ENCODE measurements around the gene AHCYL2. TPM values are rescaled to one million over a fixed set of nuclear protein-coding genes. Genes with fewer than 3 reads are reported as not detected.

AHCYL2 gene
- total RNA-seq, 1 donor from 2014 or later: 26.0 TPM

DNA sequence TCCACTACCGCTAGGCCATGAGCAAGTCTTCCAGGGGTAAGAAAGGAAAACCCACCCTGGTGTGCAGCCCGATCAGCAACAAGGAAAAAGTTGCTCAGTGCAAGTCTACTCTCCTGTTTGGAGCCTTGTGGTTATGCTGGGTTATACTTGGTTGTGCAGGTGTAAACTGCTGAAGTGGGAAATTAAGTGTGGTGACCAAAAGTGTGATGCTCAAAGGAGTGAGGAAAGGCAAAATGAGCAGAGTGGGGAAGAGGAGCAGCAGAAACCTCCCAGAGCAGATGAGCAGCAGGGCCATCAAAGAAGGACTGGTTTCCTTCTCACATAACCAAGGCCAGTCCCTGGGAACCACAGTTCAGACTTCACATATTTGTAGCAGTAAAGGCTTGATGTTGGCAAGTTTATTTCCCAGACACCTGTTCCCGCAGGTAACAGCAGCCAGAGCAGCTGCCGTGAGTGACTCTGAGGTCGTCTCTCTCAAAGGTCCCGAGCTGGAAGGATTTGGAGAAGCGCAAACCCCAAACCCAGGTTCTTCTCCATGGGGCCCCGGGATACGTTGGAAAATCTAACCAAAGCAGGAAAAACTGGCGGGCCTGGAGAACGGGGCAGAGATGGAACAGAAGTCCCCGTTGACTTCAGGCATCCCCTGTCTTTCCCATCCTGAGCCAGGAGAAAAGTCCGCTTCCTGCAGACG lies 37.0 kb upstream of the AHCYL2 start:
- Mint-ChIP-seq H3K4me3 (ENCODE audit: low read depth) (peak overlapping the region; percentile 80), H3K27me3 (peaks cover 3% of the 10 kb centered on the region), H3K9me3 (ENCODE audit: low read depth) (no peaks in the 10 kb centered on the region), H3K36me3 (ENCODE audit: insufficient read depth) (peaks cover 3% of the 10 kb centered on the region), H3K4me1 (ENCODE audit: low read depth) (peaks cover 29% of the 10 kb centered on the region), H3K27ac (peak overlapping the region; percentile 95)
- TF ChIP-seq, protein P1, sequence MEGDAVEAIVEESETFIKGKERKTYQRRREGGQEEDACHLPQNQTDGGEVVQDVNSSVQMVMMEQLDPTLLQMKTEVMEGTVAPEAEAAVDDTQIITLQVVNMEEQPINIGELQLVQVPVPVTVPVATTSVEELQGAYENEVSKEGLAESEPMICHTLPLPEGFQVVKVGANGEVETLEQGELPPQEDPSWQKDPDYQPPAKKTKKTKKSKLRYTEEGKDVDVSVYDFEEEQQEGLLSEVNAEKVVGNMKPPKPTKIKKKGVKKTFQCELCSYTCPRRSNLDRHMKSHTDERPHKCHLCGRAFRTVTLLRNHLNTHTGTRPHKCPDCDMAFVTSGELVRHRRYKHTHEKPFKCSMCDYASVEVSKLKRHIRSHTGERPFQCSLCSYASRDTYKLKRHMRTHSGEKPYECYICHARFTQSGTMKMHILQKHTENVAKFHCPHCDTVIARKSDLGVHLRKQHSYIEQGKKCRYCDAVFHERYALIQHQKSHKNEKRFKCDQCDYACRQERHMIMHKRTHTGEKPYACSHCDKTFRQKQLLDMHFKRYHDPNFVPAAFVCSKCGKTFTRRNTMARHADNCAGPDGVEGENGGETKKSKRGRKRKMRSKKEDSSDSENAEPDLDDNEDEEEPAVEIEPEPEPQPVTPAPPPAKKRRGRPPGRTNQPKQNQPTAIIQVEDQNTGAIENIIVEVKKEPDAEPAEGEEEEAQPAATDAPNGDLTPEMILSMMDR (IDR thresholded peaks at IDR 0.05; ENCODE audit: unreplicated experiment): no peak
- DNase-seq (ENCODE audit: low spot score, unreplicated experiment): no peak

DNA sequence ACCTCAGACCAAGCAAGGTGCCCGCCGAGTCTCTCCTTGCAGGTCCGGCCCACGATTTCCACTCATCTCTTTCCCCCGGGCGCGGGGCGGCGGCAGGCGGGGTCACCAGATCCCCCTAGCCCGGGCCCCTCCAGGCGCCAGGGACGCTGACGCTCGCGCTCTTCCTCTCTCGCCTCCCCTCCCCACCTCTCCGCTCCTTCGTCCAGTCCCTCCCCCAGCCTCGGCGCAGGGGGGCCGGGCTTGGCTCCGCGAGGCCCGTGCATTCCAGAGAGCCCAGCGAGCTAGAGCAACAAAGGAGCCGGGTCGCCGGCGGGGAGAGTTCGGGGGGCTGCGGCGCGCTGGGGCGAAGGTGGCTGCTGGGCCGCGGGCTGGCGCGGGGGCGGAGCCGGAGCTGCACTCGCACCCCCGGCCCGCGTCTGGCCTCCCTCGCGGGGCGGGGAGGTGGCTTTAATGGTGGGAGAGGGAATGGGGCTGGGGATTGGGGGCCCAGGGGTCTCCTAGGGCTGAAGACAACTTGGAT lies 36.4 kb upstream of the AHCYL2 start, which contains the start of gene SMO:
Gene SMO, plus strand, starts transcription at position 262 of the 520 bp plus-strand sequence. CDS start 519 bp downstream, outside the sequence.
- Mint-ChIP-seq H3K36me3 (ENCODE audit: insufficient read depth) (peaks cover 7% of the 10 kb centered on the region), H3K27me3 (peaks cover 3% of the 10 kb centered on the region), H3K4me3 (ENCODE audit: low read depth) (peak within 1 kb of the TSS; percentile 95), H3K9me3 (ENCODE audit: low read depth) (no peaks in the 10 kb centered on the region), H3K4me1 (ENCODE audit: low read depth) (peaks cover 29% of the 10 kb centered on the region), H3K27ac (peak within 1 kb of the TSS; percentile 95)
- TF ChIP-seq, protein P1 (IDR thresholded peaks at IDR 0.05; ENCODE audit: unreplicated experiment): no peak
- DNase-seq (ENCODE audit: low spot score, unreplicated experiment): peak; percentile 83

DNA sequence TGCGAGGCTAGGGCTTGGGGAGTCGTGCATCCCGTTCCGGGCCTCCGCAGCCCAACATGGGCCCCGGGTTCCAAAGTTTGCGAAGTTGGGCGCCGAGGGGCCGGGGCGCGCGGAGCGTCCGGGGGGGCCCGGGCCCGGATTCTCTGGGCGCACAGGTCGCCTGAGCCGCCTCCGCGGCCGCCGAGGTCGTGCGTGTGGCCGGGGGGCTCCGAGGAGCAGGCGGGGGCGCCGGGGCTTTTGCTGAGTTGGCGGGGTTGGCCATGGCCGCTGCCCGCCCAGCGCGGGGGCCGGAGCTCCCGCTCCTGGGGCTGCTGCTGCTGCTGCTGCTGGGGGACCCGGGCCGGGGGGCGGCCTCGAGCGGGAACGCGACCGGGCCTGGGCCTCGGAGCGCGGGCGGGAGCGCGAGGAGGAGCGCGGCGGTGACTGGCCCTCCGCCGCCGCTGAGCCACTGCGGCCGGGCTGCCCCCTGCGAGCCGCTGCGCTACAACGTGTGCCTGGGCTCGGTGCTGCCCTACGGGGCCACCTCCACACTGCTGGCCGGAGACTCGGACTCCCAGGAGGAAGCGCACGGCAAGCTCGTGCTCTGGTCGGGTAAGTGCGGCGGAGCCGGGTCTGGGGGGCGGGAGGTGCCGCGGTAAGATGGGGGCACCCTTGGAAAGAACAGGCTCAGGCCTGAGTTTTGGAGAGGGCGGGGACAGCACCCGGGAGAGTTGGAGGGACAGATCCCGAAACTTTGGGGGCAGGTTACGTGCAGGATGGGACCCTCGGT lies 35.8 kb upstream of the AHCYL2 start:
- H3K4me3 Mint-ChIP-seq (ENCODE audit: low read depth): peak overlapping the region; percentile 95
- TF ChIP-seq, protein P1 (IDR thresholded peaks at IDR 0.05; ENCODE audit: unreplicated experiment): no peak
- peak overlapping the region; percentile 95 for H3K27ac Mint-ChIP-seq
- no peaks in the 10 kb centered on the region for H3K9me3 Mint-ChIP-seq (ENCODE audit: low read depth)
- peaks cover 29% of the 10 kb centered on the region for H3K4me1 Mint-ChIP-seq (ENCODE audit: low read depth)
- DNase-seq (ENCODE audit: low spot score, unreplicated experiment): peak; percentile 37
- H3K36me3 Mint-ChIP-seq (ENCODE audit: insufficient read depth): peaks cover 7% of the 10 kb centered on the region
- peaks cover 3% of the 10 kb centered on the region for H3K27me3 Mint-ChIP-seq

DNA sequence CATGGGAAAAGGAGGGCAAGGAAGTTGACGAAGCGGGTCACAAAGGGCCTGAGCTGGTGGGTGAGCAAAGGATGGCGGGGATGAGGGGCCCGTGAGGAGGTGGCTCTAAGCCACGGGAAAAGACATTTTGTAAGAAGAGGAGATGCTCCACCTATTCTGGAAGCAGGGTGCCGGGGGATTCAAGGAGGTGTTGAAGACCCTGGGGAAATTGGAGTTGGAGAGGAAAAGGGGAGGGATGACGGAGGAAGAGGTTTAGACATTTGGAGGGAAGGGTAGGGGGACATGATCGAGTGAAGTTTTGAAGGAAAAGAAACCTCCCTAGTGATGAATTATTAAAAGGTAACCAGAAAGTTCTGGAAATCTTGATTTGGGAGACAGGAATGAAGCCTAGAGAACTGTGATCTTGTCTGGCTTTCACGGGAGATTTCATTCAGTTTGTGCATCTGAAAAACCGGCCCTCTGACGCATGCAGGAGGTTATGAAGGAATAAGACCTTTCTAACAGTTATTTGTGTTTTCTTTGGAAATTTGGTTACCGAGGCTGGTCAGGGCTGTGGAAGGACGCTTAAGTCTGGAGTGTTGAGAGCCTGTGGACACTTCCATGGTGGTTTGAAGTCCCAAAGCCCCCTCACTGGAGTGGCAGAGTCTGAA lies 35.0 kb upstream of the AHCYL2 start:
- H3K27ac Mint-ChIP-seq: peak overlapping the region; percentile 92

More for the DNA sequence above, 35.0 kb upstream of the AHCYL2 start:
- Mint-ChIP-seq H3K9me3 (ENCODE audit: low read depth) (no peaks in the 10 kb centered on the region), H3K4me1 (ENCODE audit: low read depth) (peaks cover 29% of the 10 kb centered on the region), H3K27me3 (peaks cover 3% of the 10 kb centered on the region), H3K4me3 (ENCODE audit: low read depth) (peak overlapping the region; percentile 95), H3K36me3 (ENCODE audit: insufficient read depth) (peaks cover 10% of the 10 kb centered on the region)
- TF ChIP-seq, protein P1 (IDR thresholded peaks at IDR 0.05; ENCODE audit: unreplicated experiment): no peak
- no peak for DNase-seq (ENCODE audit: low spot score, unreplicated experiment)
